ENCODE measurements around the gene UNC45B.

DNA sequence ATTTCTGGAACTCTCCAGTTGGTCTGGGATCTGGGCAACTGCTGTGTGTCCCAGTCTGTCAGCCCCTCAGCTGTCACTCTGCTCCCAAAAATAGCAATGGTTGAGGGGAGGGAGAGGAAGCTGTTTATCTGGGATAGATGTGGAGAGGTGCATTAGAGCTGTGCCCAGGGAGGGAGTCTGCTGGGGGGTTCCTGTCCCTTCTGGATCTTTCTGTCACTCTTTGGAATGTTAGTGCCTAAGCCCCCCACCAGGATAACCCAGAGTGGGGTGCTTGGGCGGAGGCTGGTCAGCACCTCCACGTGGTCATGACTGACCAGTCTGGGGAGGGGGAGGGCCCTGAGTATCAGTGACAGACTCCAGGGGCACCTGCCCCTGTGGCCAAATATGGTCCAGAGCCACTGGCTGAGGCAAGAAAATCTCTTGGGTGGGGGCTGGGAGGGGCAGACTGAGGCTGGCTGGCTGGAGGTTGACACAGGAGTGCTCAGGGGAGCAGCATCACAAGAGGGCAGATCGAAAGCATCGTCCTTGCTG lies at the start of gene UNC45B:
- TF ChIP-seq, protein P1, sequence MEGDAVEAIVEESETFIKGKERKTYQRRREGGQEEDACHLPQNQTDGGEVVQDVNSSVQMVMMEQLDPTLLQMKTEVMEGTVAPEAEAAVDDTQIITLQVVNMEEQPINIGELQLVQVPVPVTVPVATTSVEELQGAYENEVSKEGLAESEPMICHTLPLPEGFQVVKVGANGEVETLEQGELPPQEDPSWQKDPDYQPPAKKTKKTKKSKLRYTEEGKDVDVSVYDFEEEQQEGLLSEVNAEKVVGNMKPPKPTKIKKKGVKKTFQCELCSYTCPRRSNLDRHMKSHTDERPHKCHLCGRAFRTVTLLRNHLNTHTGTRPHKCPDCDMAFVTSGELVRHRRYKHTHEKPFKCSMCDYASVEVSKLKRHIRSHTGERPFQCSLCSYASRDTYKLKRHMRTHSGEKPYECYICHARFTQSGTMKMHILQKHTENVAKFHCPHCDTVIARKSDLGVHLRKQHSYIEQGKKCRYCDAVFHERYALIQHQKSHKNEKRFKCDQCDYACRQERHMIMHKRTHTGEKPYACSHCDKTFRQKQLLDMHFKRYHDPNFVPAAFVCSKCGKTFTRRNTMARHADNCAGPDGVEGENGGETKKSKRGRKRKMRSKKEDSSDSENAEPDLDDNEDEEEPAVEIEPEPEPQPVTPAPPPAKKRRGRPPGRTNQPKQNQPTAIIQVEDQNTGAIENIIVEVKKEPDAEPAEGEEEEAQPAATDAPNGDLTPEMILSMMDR (IDR thresholded peaks at IDR 0.05; ENCODE audit: low read length): no peak
- no peak for TF ChIP-seq EZH2 (optimal IDR thresholded peaks at IDR 0.05; ENCODE audit: low read depth, low read length)
- TF ChIP-seq EZH2phosphoT487 (IDR thresholded peaks at IDR 0.05; ENCODE audit: low read length): no peak

All from MM.1S (cell line).